Fibroblast of lung (primary cell): ENCODE data around the gene PVRIG. TPM values are rescaled to one million over a fixed set of nuclear protein-coding genes. Genes with fewer than 3 reads are reported as not detected.
A peak's percentile ranks its signal among the peaks of the same experiment; 100 is the strongest.
"Not testable (repeated sequence)": the region's sequence is repeated elsewhere in the genome, so short reads cannot be mapped to it uniquely, and the experiment has no call there.

Experiments used
- DNase-seq, 2 donors: peaks; one replicate each; pipeline versions ENCODE4 v3.0.0 to v3.0.0-alpha.2; 2010; ENCODE audit warnings: low read depth in 2 of 2
- H2AFZ ChIP-seq: 2 replicates; pipeline ENCODE4 v1.5.1; 2012; ENCODE audit warnings: low read length, control low read depth, inconsistent platforms
- H3K27ac ChIP-seq: 2 replicates; pipeline ENCODE4 v1.5.1; 2011; ENCODE audit warnings: low read length, control low read depth; ENCODE audit not compliant: insufficient read depth
- H3K27me3 ChIP-seq: 2 replicates; pipeline ENCODE4 v1.5.1; 2011; ENCODE audit warnings: mild to moderate bottlenecking, low read length; ENCODE audit not compliant: control insufficient read depth, insufficient read depth
- H3K36me3 ChIP-seq: 2 replicates; pipeline ENCODE4 v1.5.1; 2011; ENCODE audit warnings: low read length; ENCODE audit not compliant: control insufficient read depth, insufficient read depth
- H3K4me1 ChIP-seq: 2 replicates; pipeline ENCODE4 v1.5.1; 2011; ENCODE audit warnings: low read length; ENCODE audit not compliant: control insufficient read depth, insufficient read depth; ENCODE audit errors: extremely low read depth
- H3K4me2 ChIP-seq: 2 replicates; pipeline ENCODE4 v1.5.1; 2011; ENCODE audit warnings: low read length, control low read depth; ENCODE audit not compliant: insufficient read depth; ENCODE audit errors: extremely low read depth
- H3K4me3 ChIP-seq, 4 experiments: fragments of 200-600 bp in 1 of 4; sonication (generic) in 1 of 4; replicated peaks in 1 of 4; 2 replicates each; pipeline ENCODE4 v1.5.1; 2011 to 2016; ENCODE audit warnings: low read length in 4 of 4, low read depth in 3 of 4, mild to moderate bottlenecking in 3 of 4, control low read depth in 2 of 4, inconsistent platforms in 1 of 4, mixed read lengths in 1 of 4; ENCODE audit not compliant: insufficient read depth in 1 of 4; ENCODE audit errors: control extremely low read depth in 1 of 4
- H3K79me2 ChIP-seq: 2 replicates; pipeline ENCODE4 v1.5.1; 2012; ENCODE audit warnings: mild to moderate bottlenecking, low read length, inconsistent platforms; ENCODE audit not compliant: control insufficient read depth, insufficient read depth
- H3K9ac ChIP-seq: 2 replicates; pipeline ENCODE4 v1.5.1; 2011; ENCODE audit warnings: mild to moderate bottlenecking, low read length, control low read depth; ENCODE audit not compliant: insufficient read depth
- H3K9me3 ChIP-seq: 2 replicates; pipeline ENCODE4 v1.5.1; 2012; ENCODE audit warnings: low read depth, low read length; ENCODE audit not compliant: control insufficient read depth, insufficient read depth
- H4K20me1 ChIP-seq: 2 replicates; pipeline ENCODE4 v1.5.1; 2011; ENCODE audit warnings: low read length; ENCODE audit not compliant: control insufficient read depth, insufficient read depth; ENCODE audit errors: extremely low read depth
- EZH2 ChIP-seq: IDR thresholded peaks from 2 replicates; pipeline ENCODE4 v1.5.1; 2012; ENCODE audit warnings: low read length, control low read depth, mild to moderate bottlenecking; ENCODE audit errors: missing control alignments
- polyA plus RNA-seq, 2 donors: library from polyadenylated mRNA; depleted of rRNA in 1 of 2; stranded (reverse) in 1 of 2; unstranded in 1 of 2; fragments of >200 nt; gene quantifications; 2 replicates each; pipeline ENCODE4 v1.2.1, GENCODE V29; 2011 to 2012; ENCODE audit warnings: missing spikeins in 1 of 2
- total RNA-seq: library from RNA; depleted of rRNA; stranded (reverse); fragments of >200 nt; gene quantifications from 2 replicates; pipeline ENCODE4 v1.2.1, GENCODE V29; 2014
- TF ChIP-seq, protein P1 (sequence below), 2 donors: IDR thresholded peaks in 1 of 2; conservative IDR thresholded peaks in 1 of 2; 1 replicate in 1 of 2; 2 replicates in 1 of 2; pipeline ENCODE4 v1.5.1; 2011 to 2012; ENCODE audit warnings: low read length in 2 of 2, control low read depth in 1 of 2, inconsistent platforms in 1 of 2, low read depth in 1 of 2, mild to moderate bottlenecking in 1 of 2

The PVRIG gene
- total and polyA plus RNA-seq, 2 donors (not counting 1 experiment from before 2014, with no cell fraction given), result not detected

DNA sequence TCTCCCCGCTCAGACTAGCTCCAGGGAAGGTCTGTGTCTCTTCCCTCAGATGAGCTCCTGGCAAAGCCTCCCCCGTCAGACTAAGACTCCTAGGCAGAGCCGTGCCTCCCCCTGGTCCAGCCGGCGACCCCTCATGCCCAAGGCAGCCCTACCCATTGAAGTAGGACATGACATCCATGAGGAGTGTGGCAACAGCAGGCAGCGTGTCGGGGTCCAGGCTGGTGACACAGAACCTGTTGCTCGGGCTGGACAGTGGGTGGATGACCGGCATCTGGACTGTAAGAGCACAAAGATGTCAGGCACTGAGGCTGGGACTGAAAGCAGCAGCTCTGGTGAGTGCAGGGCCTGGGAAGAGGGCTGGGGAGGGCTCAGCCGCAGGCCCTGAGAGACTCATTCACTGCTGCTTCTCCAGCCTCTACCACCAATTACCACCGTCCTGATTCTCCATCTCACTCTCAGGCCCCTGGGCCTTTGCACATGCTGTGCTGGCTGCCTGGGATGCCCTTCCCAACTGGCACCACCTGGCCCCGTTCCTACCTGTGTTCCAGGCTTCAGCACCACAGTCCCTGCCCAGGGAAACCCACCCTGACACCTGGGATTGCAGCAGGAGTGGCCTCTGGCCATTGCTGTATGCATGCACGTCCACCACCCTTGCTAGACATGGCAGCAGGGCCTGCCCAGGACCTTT is 2.8 kb downstream of the PVRIG start:
- H3K4me3 ChIP-seq, result no peak overlapping the region
- no peak overlapping the region for H2AFZ ChIP-seq
- no peak for DNase-seq
- H3K27me3 ChIP-seq, result no peaks in the 10 kb centered on the region
- no peaks in the 10 kb centered on the region for H4K20me1 ChIP-seq
- H3K4me2 ChIP-seq, result no peak overlapping the region
- no peaks in the 10 kb centered on the region for H3K36me3 ChIP-seq
- H3K4me1 ChIP-seq, result no peaks in the 10 kb centered on the region
- no peak overlapping the region for H3K27ac ChIP-seq
- H3K9me3 ChIP-seq, result no peaks in the 10 kb centered on the region
- no peak overlapping the region for H3K9ac ChIP-seq
- no peaks in the 10 kb centered on the region for H3K79me2 ChIP-seq
- TF ChIP-seq, protein P1, sequence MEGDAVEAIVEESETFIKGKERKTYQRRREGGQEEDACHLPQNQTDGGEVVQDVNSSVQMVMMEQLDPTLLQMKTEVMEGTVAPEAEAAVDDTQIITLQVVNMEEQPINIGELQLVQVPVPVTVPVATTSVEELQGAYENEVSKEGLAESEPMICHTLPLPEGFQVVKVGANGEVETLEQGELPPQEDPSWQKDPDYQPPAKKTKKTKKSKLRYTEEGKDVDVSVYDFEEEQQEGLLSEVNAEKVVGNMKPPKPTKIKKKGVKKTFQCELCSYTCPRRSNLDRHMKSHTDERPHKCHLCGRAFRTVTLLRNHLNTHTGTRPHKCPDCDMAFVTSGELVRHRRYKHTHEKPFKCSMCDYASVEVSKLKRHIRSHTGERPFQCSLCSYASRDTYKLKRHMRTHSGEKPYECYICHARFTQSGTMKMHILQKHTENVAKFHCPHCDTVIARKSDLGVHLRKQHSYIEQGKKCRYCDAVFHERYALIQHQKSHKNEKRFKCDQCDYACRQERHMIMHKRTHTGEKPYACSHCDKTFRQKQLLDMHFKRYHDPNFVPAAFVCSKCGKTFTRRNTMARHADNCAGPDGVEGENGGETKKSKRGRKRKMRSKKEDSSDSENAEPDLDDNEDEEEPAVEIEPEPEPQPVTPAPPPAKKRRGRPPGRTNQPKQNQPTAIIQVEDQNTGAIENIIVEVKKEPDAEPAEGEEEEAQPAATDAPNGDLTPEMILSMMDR (conservative IDR thresholded peaks at IDR 0.05 in 1 of 2, IDR thresholded peaks at IDR 0.05 in 1 of 2; ENCODE audit: low read depth in 1 of 2, low read length in 2 of 2), result no peak
- no peak for TF ChIP-seq EZH2

DNA sequence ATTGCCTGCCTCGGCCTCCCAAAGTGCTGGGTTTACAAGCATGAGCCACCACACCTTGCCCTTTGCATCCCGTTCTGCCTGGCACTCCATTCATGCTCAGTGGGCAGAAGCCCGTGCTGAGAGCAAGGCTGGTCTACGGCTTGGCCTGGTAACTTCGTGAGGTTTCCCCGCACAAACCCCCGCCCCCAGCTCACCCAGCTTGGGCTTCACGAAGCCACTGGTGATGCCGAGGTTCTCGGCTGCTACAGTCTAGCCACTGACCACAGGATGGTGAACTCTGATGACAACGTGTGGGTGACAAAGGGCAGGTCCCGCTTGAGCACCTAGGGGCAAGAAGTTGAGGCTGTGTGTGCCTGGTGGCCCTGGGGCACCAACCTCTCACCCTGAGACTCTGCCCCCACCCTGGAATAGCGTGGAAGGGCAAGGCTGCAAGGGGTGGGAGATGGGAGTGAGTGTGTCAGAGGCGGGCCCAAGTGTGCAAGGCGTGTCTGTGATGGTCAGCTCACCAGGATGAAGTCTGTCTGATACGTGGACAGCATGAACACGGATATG is 3.7 kb downstream of the PVRIG start:
- H3K27me3 ChIP-seq, H3K4me3 ChIP-seq, H3K4me1 ChIP-seq, H4K20me1 ChIP-seq, H3K9ac ChIP-seq, H3K36me3 ChIP-seq, H3K79me2 ChIP-seq, H3K27ac ChIP-seq, H3K4me2 ChIP-seq, H3K9me3 ChIP-seq, DNase-seq, H2AFZ ChIP-seq: not testable (repeated sequence)

DNA sequence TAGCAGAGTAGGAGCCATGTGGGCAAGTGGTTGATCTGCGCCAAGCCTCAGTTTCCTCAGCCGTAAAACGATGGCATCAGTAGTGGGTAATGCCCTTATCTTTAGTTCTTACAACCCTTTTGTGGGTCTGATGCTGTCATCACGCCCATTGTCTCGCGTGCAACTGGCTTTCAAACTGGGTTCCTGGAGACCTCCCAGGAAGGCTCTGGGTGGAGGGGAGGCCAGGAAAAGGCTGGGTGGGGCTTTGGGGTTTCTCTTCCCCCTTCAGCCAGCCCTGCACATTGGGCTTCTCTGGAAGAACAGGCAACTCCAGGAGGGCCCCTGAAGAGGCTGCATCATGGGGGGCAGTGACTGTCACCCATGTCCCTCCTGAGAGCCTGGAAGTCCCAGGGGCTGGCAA is 5.1 kb downstream of the PVRIG start:
- H3K4me1 ChIP-seq, H3K4me3 ChIP-seq, H3K36me3 ChIP-seq, DNase-seq, H3K27ac ChIP-seq, H3K4me2 ChIP-seq, H2AFZ ChIP-seq, H3K79me2 ChIP-seq, H4K20me1 ChIP-seq, H3K27me3 ChIP-seq, H3K9me3 ChIP-seq, H3K9ac ChIP-seq: not testable (repeated sequence)

- not testable (repeated sequence) for H3K27me3 ChIP-seq, H3K36me3 ChIP-seq, DNase-seq, H3K9ac ChIP-seq, H3K4me2 ChIP-seq, H3K27ac ChIP-seq, H3K4me3 ChIP-seq, H4K20me1 ChIP-seq, H3K79me2 ChIP-seq, H2AFZ ChIP-seq, H3K9me3 ChIP-seq, H3K4me1 ChIP-seq
Measured at GRCh38 chr7:100234660-100235317, 15.0 kb downstream of the PVRIG start.

DNA sequence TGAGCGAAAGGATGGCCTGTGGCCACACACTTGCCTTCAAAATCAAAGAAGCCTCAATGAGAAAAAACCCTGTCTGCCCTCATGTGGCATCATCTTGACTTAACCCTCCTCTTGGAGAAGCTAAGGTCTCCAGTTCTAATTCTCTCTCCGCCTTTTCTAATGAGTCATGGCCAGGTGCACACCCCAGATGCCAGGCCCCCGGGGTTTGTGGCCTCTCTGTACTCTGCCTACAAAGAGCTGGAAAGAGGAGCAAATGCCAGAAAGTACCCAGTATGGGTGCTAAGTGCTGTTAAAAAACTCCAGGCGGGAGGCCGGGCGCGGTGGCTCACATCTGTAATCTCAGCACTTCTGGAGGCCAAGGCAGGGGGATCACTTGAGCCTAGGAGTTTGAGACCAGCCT is 20.2 kb downstream of the PVRIG start:
- not testable (repeated sequence) for H3K9me3 ChIP-seq, H3K4me3 ChIP-seq, H3K9ac ChIP-seq, H3K4me2 ChIP-seq, H2AFZ ChIP-seq, H3K36me3 ChIP-seq, H3K4me1 ChIP-seq, H3K27ac ChIP-seq, DNase-seq, H4K20me1 ChIP-seq, H3K79me2 ChIP-seq, H3K27me3 ChIP-seq

DNA sequence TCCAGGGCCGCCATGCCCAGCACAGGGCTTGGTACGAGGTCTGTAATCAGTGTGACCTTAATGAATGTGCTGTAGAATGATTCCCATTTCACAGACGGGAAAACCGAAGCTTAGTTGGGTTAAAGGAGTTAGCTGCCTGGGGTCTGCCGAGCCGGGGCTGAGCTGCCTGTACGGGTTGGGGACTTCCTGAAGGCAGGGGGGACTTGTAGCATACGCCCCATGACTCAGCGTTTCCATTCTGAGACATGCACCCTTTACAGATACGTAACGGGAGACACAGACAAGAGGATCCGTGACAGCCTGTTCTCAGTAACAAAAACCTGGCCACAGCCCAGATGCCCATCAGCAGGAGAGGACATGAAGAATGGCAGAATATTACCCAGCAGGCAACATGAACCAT is 23.6 kb downstream of the PVRIG start:
- H3K4me3 ChIP-seq, H3K27ac ChIP-seq, H2AFZ ChIP-seq, H3K4me1 ChIP-seq, H3K79me2 ChIP-seq, H3K27me3 ChIP-seq, H3K9ac ChIP-seq, H3K36me3 ChIP-seq, H3K4me2 ChIP-seq, H3K9me3 ChIP-seq, H4K20me1 ChIP-seq: not testable (repeated sequence)
- peak in 1 of 2 donors; percentile 32 for DNase-seq
